ENCODE results near the gene C19orf25. TPM values are rescaled to one million over a fixed set of nuclear protein-coding genes. Genes with fewer than 3 reads are reported as not detected.
A peak's percentile ranks its signal among the peaks of the same experiment; 100 is the strongest.
"Not testable (repeated sequence)": the region's sequence is repeated elsewhere in the genome, so short reads cannot be mapped to it uniquely, and the experiment has no call there.

Gene C19orf25
- polyA plus RNA-seq, 1 donor from 2014 or later = 80.2 TPM

DNA sequence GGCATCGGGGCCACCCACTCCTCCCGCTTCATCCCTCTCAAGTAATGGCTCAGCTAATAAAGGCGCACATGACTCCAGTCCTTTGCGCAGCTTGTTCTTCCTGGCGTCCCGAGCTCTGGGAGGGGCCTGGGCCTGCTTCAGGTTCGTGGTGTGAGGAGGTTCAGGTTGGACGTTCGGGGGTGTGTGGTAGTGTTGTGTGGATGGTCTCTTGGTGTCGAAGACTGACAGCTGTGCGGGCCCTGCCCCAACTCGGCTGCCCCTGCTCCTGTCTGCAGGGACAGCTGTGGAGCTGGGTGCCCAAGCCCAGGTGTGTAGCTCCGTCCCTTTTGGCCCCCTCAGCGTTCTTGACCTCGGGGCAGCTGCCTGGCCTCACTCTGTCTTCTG is 38.6 kb downstream of the C19orf25 start:
- Histone ChIP-seq H4K20me1 (ENCODE audit: insufficient read depth) (peaks cover 4% of the 10 kb centered on the region), H3K79me2 (replicated peaks; ENCODE audit: insufficient read depth, low read length) (peaks cover 14% of the 10 kb centered on the region), H3K36me3 (ENCODE audit: insufficient read depth, low read length) (no peaks in the 10 kb centered on the region), H3K27ac (ENCODE audit: low read length) (no peak overlapping the region), H3K4me2 (ENCODE audit: low read length) (no peak overlapping the region), H3F3A (ENCODE audit: insufficient read depth, low read length, poor library complexity, severe bottlenecking) (peaks cover 6% of the 10 kb centered on the region), H2AFZ (ENCODE audit: low read depth, low read length) (no peak overlapping the region), H3K27me3 (ENCODE audit: insufficient read depth, low read depth, low read length) (no peaks in the 10 kb centered on the region), H3K4me3 (ENCODE audit: low read length) (no peak overlapping the region), H3K9me3 (ENCODE audit: low read length) (no peaks in the 10 kb centered on the region), H3K9me2 (ENCODE audit: insufficient read depth, low read length) (no peaks in the 10 kb centered on the region), H3K9ac (ENCODE audit: low read length) (no peak overlapping the region)
- TF ChIP-seq POLR2AphosphoS5 (IDR thresholded peaks at IDR 0.05) = no peak
- no peak for TF ChIP-seq SMC3 (conservative IDR thresholded peaks at IDR 0.05; ENCODE audit: poor library complexity)
- no peak for TF ChIP-seq EZH2 (IDR thresholded peaks at IDR 0.05; ENCODE audit: borderline replicate concordance, insufficient read depth, low read length, poor library complexity, severe bottlenecking)
- TF ChIP-seq, protein P1, sequence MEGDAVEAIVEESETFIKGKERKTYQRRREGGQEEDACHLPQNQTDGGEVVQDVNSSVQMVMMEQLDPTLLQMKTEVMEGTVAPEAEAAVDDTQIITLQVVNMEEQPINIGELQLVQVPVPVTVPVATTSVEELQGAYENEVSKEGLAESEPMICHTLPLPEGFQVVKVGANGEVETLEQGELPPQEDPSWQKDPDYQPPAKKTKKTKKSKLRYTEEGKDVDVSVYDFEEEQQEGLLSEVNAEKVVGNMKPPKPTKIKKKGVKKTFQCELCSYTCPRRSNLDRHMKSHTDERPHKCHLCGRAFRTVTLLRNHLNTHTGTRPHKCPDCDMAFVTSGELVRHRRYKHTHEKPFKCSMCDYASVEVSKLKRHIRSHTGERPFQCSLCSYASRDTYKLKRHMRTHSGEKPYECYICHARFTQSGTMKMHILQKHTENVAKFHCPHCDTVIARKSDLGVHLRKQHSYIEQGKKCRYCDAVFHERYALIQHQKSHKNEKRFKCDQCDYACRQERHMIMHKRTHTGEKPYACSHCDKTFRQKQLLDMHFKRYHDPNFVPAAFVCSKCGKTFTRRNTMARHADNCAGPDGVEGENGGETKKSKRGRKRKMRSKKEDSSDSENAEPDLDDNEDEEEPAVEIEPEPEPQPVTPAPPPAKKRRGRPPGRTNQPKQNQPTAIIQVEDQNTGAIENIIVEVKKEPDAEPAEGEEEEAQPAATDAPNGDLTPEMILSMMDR (IDR thresholded peaks at IDR 0.05; ENCODE audit: poor library complexity, severe bottlenecking) = no peak
- TF ChIP-seq, protein P2, sequence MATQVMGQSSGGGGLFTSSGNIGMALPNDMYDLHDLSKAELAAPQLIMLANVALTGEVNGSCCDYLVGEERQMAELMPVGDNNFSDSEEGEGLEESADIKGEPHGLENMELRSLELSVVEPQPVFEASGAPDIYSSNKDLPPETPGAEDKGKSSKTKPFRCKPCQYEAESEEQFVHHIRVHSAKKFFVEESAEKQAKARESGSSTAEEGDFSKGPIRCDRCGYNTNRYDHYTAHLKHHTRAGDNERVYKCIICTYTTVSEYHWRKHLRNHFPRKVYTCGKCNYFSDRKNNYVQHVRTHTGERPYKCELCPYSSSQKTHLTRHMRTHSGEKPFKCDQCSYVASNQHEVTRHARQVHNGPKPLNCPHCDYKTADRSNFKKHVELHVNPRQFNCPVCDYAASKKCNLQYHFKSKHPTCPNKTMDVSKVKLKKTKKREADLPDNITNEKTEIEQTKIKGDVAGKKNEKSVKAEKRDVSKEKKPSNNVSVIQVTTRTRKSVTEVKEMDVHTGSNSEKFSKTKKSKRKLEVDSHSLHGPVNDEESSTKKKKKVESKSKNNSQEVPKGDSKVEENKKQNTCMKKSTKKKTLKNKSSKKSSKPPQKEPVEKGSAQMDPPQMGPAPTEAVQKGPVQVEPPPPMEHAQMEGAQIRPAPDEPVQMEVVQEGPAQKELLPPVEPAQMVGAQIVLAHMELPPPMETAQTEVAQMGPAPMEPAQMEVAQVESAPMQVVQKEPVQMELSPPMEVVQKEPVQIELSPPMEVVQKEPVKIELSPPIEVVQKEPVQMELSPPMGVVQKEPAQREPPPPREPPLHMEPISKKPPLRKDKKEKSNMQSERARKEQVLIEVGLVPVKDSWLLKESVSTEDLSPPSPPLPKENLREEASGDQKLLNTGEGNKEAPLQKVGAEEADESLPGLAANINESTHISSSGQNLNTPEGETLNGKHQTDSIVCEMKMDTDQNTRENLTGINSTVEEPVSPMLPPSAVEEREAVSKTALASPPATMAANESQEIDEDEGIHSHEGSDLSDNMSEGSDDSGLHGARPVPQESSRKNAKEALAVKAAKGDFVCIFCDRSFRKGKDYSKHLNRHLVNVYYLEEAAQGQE (IDR thresholded peaks at IDR 0.05; ENCODE audit: borderline replicate concordance) = no peak
- TF ChIP-seq TAF1 (IDR thresholded peaks at IDR 0.05; ENCODE audit: low read depth) = no peak
- no peak for TF ChIP-seq RAD21 (conservative IDR thresholded peaks at IDR 0.05)
- no peak for TF ChIP-seq EP300 (conservative IDR thresholded peaks at IDR 0.05; ENCODE audit: poor library complexity, severe bottlenecking)
- no peak for TF ChIP-seq MXI1 (conservative IDR thresholded peaks at IDR 0.05; ENCODE audit: poor library complexity, severe bottlenecking)

DNA sequence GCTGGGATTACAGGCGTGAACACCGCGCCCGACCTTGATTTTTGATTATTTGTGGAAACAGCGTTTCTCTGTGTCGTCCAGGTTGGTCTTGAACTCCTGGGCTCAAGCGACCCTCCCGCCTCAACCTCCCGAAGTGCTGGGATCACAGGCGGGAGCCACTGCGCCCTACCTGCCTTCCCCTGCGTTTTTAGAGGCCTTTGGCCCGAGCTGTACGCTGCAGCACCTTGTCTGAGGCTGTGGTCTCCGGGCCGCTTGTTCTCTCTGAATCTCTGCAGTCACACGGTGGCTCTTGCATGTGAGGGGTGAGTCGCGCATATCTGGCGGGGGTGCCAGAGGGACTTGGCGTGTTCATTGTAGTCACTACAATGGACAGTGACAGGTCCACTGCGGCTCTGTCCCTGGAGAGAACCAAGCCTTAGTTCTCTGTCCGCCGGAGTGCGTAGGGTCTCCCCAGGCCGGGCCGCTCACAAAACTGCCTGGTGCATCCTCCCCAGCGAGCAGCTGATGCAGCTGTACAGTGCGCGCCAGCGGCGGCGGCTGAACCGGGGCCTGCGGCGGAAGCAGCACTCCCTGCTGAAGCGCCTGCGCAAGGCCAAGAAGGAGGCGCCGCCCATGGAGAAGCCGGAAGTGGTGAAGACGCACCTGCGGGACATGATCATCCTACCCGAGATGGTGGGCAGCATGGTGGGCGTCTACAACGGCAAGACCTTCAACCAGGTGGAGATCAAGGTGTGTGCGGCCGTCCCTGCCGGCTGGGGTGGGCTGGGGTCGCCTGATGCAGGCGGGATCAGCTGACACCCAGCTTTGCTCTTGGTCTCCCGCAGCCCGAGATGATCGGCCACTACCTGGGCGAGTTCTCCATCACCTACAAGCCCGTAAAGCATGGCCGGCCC is 39.2 kb downstream of the C19orf25 start:
- H3K36me3 ChIP-seq (ENCODE audit: insufficient read depth, low read length); H4K20me1 ChIP-seq (ENCODE audit: insufficient read depth); H3K27me3 ChIP-seq (ENCODE audit: insufficient read depth, low read depth, low read length); H3K27ac ChIP-seq (ENCODE audit: low read length); H2AFZ ChIP-seq (ENCODE audit: low read depth, low read length); H3K9me3 ChIP-seq (ENCODE audit: low read length); H3F3A ChIP-seq (ENCODE audit: insufficient read depth, low read length, poor library complexity, severe bottlenecking); H3K9me2 ChIP-seq (ENCODE audit: insufficient read depth, low read length): not testable (repeated sequence)
- H3K4me2 ChIP-seq (ENCODE audit: low read length) = peak overlapping the region; percentile 44
- peak overlapping the region; percentile 81 for H3K9ac ChIP-seq (ENCODE audit: low read length)
- peaks cover 14% of the 10 kb centered on the region for H3K79me2 ChIP-seq (replicated peaks; ENCODE audit: insufficient read depth, low read length)
- H3K4me3 ChIP-seq (ENCODE audit: low read length) = peak overlapping the region; percentile 96
